Stimulated activated CD4-positive, alpha-beta T cell treated with anti-CD3 and anti-CD28 coated beads, Interleukin-1b, Interleukin-23, amount 100 ng/mL, for 1 hour (primary cell): ENCODE measurements around the gene ALPG.
"Not testable (repeated sequence)": the region's sequence is repeated elsewhere in the genome, so short reads cannot be mapped to it uniquely, and the experiment has no call there.

Experiments
- DNase-seq, 2 donors: peaks; one replicate each; pipeline ENCODE4 v3.0.0-alpha.2; 2020; ENCODE audit warnings: low read depth in 2 of 2

The ALPG gene

GRCh38 chr2:232419245-232420072 lies 12.8 kb downstream of the ALPG start:
- DNase-seq = no peak

- DNase-seq = no peak
Observed at GRCh38 chr2:232420073-232420454, 13.4 kb downstream of the ALPG start.

- DNase-seq = no peak
Observed at GRCh38 chr2:232420463-232421188, 14.0 kb downstream of the ALPG start.

- DNase-seq = no peak
Observed at GRCh38 chr2:232421189-232421785, 14.6 kb downstream of the ALPG start.

GRCh38 chr2:232422051-232422450 lies 15.4 kb downstream of the ALPG start:
- DNase-seq = no peak

GRCh38 chr2:232422996-232423395 lies 16.4 kb downstream of the ALPG start:
- DNase-seq = not testable (repeated sequence)

- not testable (repeated sequence) for DNase-seq
Observed at GRCh38 chr2:232423407-232423806, 16.8 kb downstream of the ALPG start.

- DNase-seq = no peak
Observed at GRCh38 chr2:232431705-232432590, 25.3 kb downstream of the ALPG start.

GRCh38 chr2:232432598-232433184 lies 26.0 kb downstream of the ALPG start:
- DNase-seq = no peak

GRCh38 chr2:232433622-232434021 lies 27.0 kb downstream of the ALPG start:
- DNase-seq = not testable (repeated sequence)

- DNase-seq = no peak
Observed at GRCh38 chr2:232434091-232434490, 27.4 kb downstream of the ALPG start.

GRCh38 chr2:232434563-232435374 lies 28.1 kb downstream of the ALPG start:
- DNase-seq = no peak

GRCh38 chr2:232435375-232435648 lies 28.7 kb downstream of the ALPG start:
- DNase-seq = no peak

- no peak for DNase-seq
Observed at GRCh38 chr2:232435805-232436204, 29.2 kb downstream of the ALPG start.

GRCh38 chr2:232436381-232437194 lies 29.9 kb downstream of the ALPG start:
- DNase-seq = no peak

GRCh38 chr2:232437195-232437571 lies 30.5 kb downstream of the ALPG start:
- no peak for DNase-seq

GRCh38 chr2:232438091-232438490 lies 31.4 kb downstream of the ALPG start:
- DNase-seq = no peak

GRCh38 chr2:232438951-232439757 lies 32.5 kb downstream of the ALPG start:
- DNase-seq = peak in 1 of 2 donors; percentile 20

- no peak for DNase-seq
Observed at GRCh38 chr2:232439758-232440135, 33.1 kb downstream of the ALPG start.
